HepG2 (cell line): ENCODE data around the gene TMEM139. TPM values are rescaled to one million over a fixed set of nuclear protein-coding genes. Genes with fewer than 3 reads are reported as not detected.

ENCODE experiments used
- ATAC-seq: fragments of 200-7000 bp; cut with Tn5 transposase; 3 replicates; pipeline ENCODE4 v1.9.1; 2020; ENCODE audit warnings: mild to moderate bottlenecking, moderate library complexity
- BruUV-seq: library from RNA; stranded (reverse); fragments of 400-500 nt; replicated peaks from 2 replicates; lab custom pipeline; 2021; lab: Mats Ljungman, UMichigan
- CTCF ChIA-PET: fragments of 300-600 bp; formaldehyde crosslinking; extraction: SDS; loops from one replicate; lab custom pipeline; 2021; ENCODE audit warnings: low total read pairs, inconsistent platforms, low intra/inter-chr PET ratio; lab: Yijun Ruan, JAX
- POLR2A ChIA-PET: fragments of 350-600 bp; sonication (Branson Sonifier 250); formaldehyde crosslinking; loops from one replicate; lab custom pipeline; 2020; ENCODE audit warnings: antibody characterized with exemption, inconsistent platforms; lab: Yijun Ruan, JAX
- DNase-seq: peaks from one replicate; pipeline ENCODE4 v3.0.0-alpha.2; 2015; ENCODE audit warnings: low spot score
- FAIRE-seq: peaks from 3 replicates; lab custom pipeline; 2011; peaks lifted over from hg19 to GRCh38; lab: Jason Lieb, UNC
- H2AFZ ChIP-seq: one replicate; pipeline ENCODE4 v1.6.1; 2011; ENCODE audit warnings: low read length, inconsistent platforms
- H3K27ac ChIP-seq: fragments of 300-600 bp; 3 replicates; pipeline ENCODE4 v1.8.0; 2011; ENCODE audit warnings: mixed run types, mild to moderate bottlenecking, mixed read lengths, low read length, inconsistent platforms; ENCODE audit not compliant: insufficient read depth; ENCODE audit errors: extremely low read length
- H3K27me3 ChIP-seq, 2 experiments: fragments of 200-600 bp in 1 of 2; 2 replicates in 1 of 2; 3 replicates in 1 of 2; pipeline versions ENCODE4 v1.6.0 to v1.8.0; 2011; ENCODE audit warnings: low read length in 2 of 2, mild to moderate bottlenecking in 2 of 2, moderate library complexity in 2 of 2, inconsistent platforms in 1 of 2; ENCODE audit not compliant: insufficient read depth in 2 of 2, control insufficient read depth in 1 of 2
- H3K36me3 ChIP-seq, 2 experiments: fragments of 200-600 bp in 1 of 2; replicated peaks in 1 of 2; 2 replicates in 1 of 2; 3 replicates in 1 of 2; pipeline versions ENCODE4 v1.5.1 to v1.8.0; 2011; ENCODE audit warnings: low read length in 2 of 2, inconsistent platforms in 1 of 2; ENCODE audit not compliant: insufficient read depth in 2 of 2, control insufficient read depth in 1 of 2
- H3K4me1 ChIP-seq: 2 replicates; pipeline ENCODE4 v1.5.1; 2012; ENCODE audit warnings: low read length, inconsistent platforms; ENCODE audit not compliant: insufficient read depth
- H3K4me2 ChIP-seq: 2 replicates; pipeline ENCODE4 v1.6.0; 2011; ENCODE audit warnings: low read depth, low read length, inconsistent platforms
- H3K4me3 ChIP-seq, 3 experiments: fragments of 200-600 bp in 1 of 3; sonication (generic), shearing (Covaris generic) in 1 of 3; replicated peaks in 1 of 3; 2 replicates each; pipeline ENCODE4 v1.5.1; 2011 to 2016; ENCODE audit warnings: low read length in 3 of 3, inconsistent platforms in 2 of 3, low read depth in 2 of 3, mild to moderate bottlenecking in 2 of 3, control low read depth in 1 of 3, mixed read lengths in 1 of 3; ENCODE audit not compliant: insufficient read depth in 1 of 3
- H3K79me2 ChIP-seq: one replicate; pipeline ENCODE4 v1.6.1; 2011; ENCODE audit warnings: low read length, inconsistent platforms; ENCODE audit not compliant: insufficient read depth
- H3K9ac ChIP-seq: 2 replicates; pipeline ENCODE4 v1.6.0; 2011; ENCODE audit warnings: mild to moderate bottlenecking, low read depth, low read length, inconsistent platforms; ENCODE audit not compliant: insufficient read depth
- H3K9me3 ChIP-seq: 2 replicates; pipeline ENCODE4 v1.5.1; 2012; ENCODE audit warnings: mild to moderate bottlenecking, low read length
- H4K20me1 ChIP-seq: 2 replicates; pipeline ENCODE4 v1.6.0; 2011; ENCODE audit warnings: inconsistent platforms, mild to moderate bottlenecking, low read length, moderate library complexity; ENCODE audit not compliant: insufficient read depth
- ARNT2 ChIP-seq: sonication (generic); formaldehyde crosslinking; IDR thresholded peaks from 2 replicates; pipeline ENCODE4 v1.8.0; 2022; ENCODE audit warnings: mild to moderate bottlenecking, low read depth, missing genetic modification reagents, moderate library complexity
- FOSL2 ChIP-seq: sonication (generic); formaldehyde crosslinking; IDR thresholded peaks from 2 replicates; pipeline ENCODE4 v1.4.0; 2020; ENCODE audit warnings: missing genetic modification reagents
- HDAC1 ChIP-seq: sonication (generic); formaldehyde crosslinking; IDR thresholded peaks from 2 replicates; pipeline ENCODE4 v1.5.1; 2020; ENCODE audit warnings: mild to moderate bottlenecking, missing genetic modification reagents
- MAZ ChIP-seq, 2 experiments: sonication (generic) in 1 of 2; formaldehyde crosslinking in 1 of 2; IDR thresholded peaks; 2 replicates each; pipeline versions ENCODE4 v1.5.0 to v1.6.1; 2012 to 2020; ENCODE audit warnings: low read depth in 2 of 2, mild to moderate bottlenecking in 2 of 2, borderline replicate concordance in 1 of 2, improper control_type of control experiment in 1 of 2, low read length in 1 of 2, missing genetic modification reagents in 1 of 2, moderate library complexity in 1 of 2
- RNF219 ChIP-seq: sonication (generic); formaldehyde crosslinking; IDR thresholded peaks from 2 replicates; pipeline ENCODE4 v1.5.0; 2020; ENCODE audit warnings: mild to moderate bottlenecking, missing genetic modification reagents
- TBP ChIP-seq: sonication (generic); formaldehyde crosslinking; IDR thresholded peaks from 2 replicates; pipeline ENCODE4 v1.5.0; 2020; ENCODE audit warnings: missing genetic modification reagents
- ZMYM3 ChIP-seq: sonication (generic); formaldehyde crosslinking; IDR thresholded peaks from 2 replicates; pipeline ENCODE4 v1.5.1; 2020; ENCODE audit warnings: mild to moderate bottlenecking, missing genetic modification reagents
- ZNF576 ChIP-seq: sonication (generic); formaldehyde crosslinking; IDR thresholded peaks from 2 replicates; pipeline ENCODE4 v1.4.0; 2020; ENCODE audit warnings: mild to moderate bottlenecking, missing genetic modification reagents
- ZNF629 ChIP-seq: sonication (generic); formaldehyde crosslinking; conservative IDR thresholded peaks from 2 replicates; pipeline ENCODE4 v1.5.0; 2020; ENCODE audit warnings: missing genetic modification reagents
- ZNF776 ChIP-seq: sonication (generic); formaldehyde crosslinking; IDR thresholded peaks from 2 replicates; pipeline ENCODE4 v1.4.0; 2020; ENCODE audit warnings: mild to moderate bottlenecking, missing genetic modification reagents
- ZSCAN9 ChIP-seq: IDR thresholded peaks from 2 replicates; pipeline ENCODE4 v1.6.1; 2016; ENCODE audit warnings: borderline replicate concordance
- WGBS: methylation state at CpG from one replicate; pipeline ENCODE4 v1.1.6; 2017; ENCODE audit warnings: low lambda C conversion rate; 5-methylcytosine and 5-hydroxymethylcytosine counted together
- in situ Hi-C: cut with HindIII; loops from 2 replicates; pipeline ENCODE4 v1.10.0; 2017; ENCODE audit warnings: low pct_unique_long_range_greater_than_20kb; ENCODE audit not compliant: extremely low pct_ligation_motif_present
- intact Hi-C: fragments of 100-400 bp; cut with micrococcal nuclease; formaldehyde crosslinking; loops from one replicate; pipeline ENCODE4 v1.10.0; 2022; ENCODE audit not compliant: unreplicated experiment
- polyA plus RNA-seq, 8 experiments: library from polyadenylated mRNA; depleted of rRNA in 3 of 8; stranded (reverse) in 7 of 8; unstranded in 1 of 8; fragments of >200 nt; fragmentation: Illumina TruSeq in 4 of 8; extraction: Trizol in 4 of 8; gene quantifications; 2 replicates each; pipeline versions ENCODE4 v1.2.1 to v1.2.3, GENCODE V29; 2011 to 2016; ENCODE audit warnings: low read depth in 4 of 8, missing spikeins in 1 of 8, mixed read lengths in 1 of 8; ENCODE audit not compliant: insufficient read depth in 1 of 8
- total RNA-seq, 5 experiments: library from RNA; depleted of rRNA; stranded (reverse); fragments of >200 nt; fragmentation: Illumina TruSeq; extraction: Trizol; gene quantifications; 2 replicates each; pipeline ENCODE4 v1.2.3, GENCODE V29; 2016; ENCODE audit warnings: low read depth in 1 of 5
- TF ChIP-seq, protein P1 (sequence below): sonication (generic); formaldehyde crosslinking; IDR thresholded peaks from 2 replicates; pipeline ENCODE4 v1.4.0; 2020; ENCODE audit warnings: mild to moderate bottlenecking, missing genetic modification reagents

Gene TMEM139
- total and polyA plus RNA-seq, 2 of the 13 experiments (the other 11 are each of a cell fraction or from before 2014, with no cell fraction given): 7.9 to 14.0 TPM

GRCh38 chr7:143244321-143244720 is 40.4 kb upstream of the TMEM139 start:
- CTCF ChIA-PET: no interaction called here

More at GRCh38 chr7:143244321-143244720, 40.4 kb upstream of the TMEM139 start:
- Histone ChIP-seq H3K9ac (no peak overlapping the region), H3K27me3 (no peaks in the 10 kb centered on the region), H3K9me3 (no peaks in the 10 kb centered on the region), H3K4me3 (no peak overlapping the region), H4K20me1 (no peaks in the 10 kb centered on the region), H3K79me2 (no peaks in the 10 kb centered on the region), H3K4me1 (peaks cover 38% of the 10 kb centered on the region), H3K36me3 (no peaks in the 10 kb centered on the region), H3K27ac (no peak overlapping the region), H3K4me2 (0 out of 2 replicates have a peak overlapping the region, but pooled peaks have one; percentile 30), H2AFZ (no peak overlapping the region)
- in situ Hi-C loops: loop anchor here (5.0 kb wide), 1 partner anchor 58 kb away; no protein-coding TSS in a partner anchor
- BruUV-seq: no TSS peak
- POLR2A ChIA-PET: interaction anchor here (1.2 to 2.0 kb wide), 2 partner anchors 19 kb away, joined by 7 read pairs; partner anchors contain the start of gene GSTK1
- DNase-seq (no peak), FAIRE-seq (no peak), ATAC-seq (no peak)
- 4% methylated on average over 1 of the region's 1 CpG for WGBS
- intact Hi-C loops: no loop called here
- TF ChIP-seq MAZ (IDR thresholded peaks at IDR 0.05; ENCODE audit: borderline replicate concordance, low read depth, low read length) (no peak), MAZ (CRISPR knock-in tag; IDR thresholded peaks at IDR 0.05; ENCODE audit: low read depth) (no peak), ZNF776 (CRISPR knock-in tag) (no peak), ZNF629 (CRISPR knock-in tag) (no peak), ZNF576 (CRISPR knock-in tag) (no peak), TBP (no peak), FOSL2 (CRISPR knock-in tag) (no peak), RNF219 (CRISPR knock-in tag) (no peak), ARNT2 (CRISPR knock-in tag) (no peak), ZSCAN9 (no peak), HDAC1 (no peak), ZMYM3 (CRISPR knock-in tag) (no peak)
- TF ChIP-seq, protein P1, sequence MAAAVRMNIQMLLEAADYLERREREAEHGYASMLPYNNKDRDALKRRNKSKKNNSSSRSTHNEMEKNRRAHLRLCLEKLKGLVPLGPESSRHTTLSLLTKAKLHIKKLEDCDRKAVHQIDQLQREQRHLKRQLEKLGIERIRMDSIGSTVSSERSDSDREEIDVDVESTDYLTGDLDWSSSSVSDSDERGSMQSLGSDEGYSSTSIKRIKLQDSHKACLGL (CRISPR knock-in tag): no peak
